ENCODE data around the gene RNASEL.

RNASEL gene

GRCh38 chr1:182621906-182622305, 32.9 kb upstream of the RNASEL start:
- no peak for DNase-seq (ENCODE audit: low read depth in 2 of 3, low spot score in 1 of 3)

GRCh38 chr1:182620924-182621585, 32.0 kb upstream of the RNASEL start:
- DNase-seq (ENCODE audit: low read depth in 2 of 3, low spot score in 1 of 3), result no peak

- DNase-seq (ENCODE audit: low read depth in 2 of 3, low spot score in 1 of 3), result no peak
Measured at GRCh38 chr1:182617734-182618351, 28.8 kb upstream of the RNASEL start.

- no peak for DNase-seq (ENCODE audit: low read depth in 2 of 3, low spot score in 1 of 3)
Measured at GRCh38 chr1:182617014-182617429, 28.0 kb upstream of the RNASEL start.

GRCh38 chr1:182616130-182617013, 27.3 kb upstream of the RNASEL start:
- peak; percentile 66 to 83 (median 74) for DNase-seq (ENCODE audit: low read depth in 2 of 3, low spot score in 1 of 3)

- peak in 2 of 3 donors; percentile 54 to 60 for DNase-seq (ENCODE audit: low read depth in 2 of 3, low spot score in 1 of 3)
Measured at GRCh38 chr1:182615468-182616129, 26.5 kb upstream of the RNASEL start.

GRCh38 chr1:182614796-182615454, 25.9 kb upstream of the RNASEL start:
- DNase-seq (ENCODE audit: low read depth in 2 of 3, low spot score in 1 of 3), result peak; percentile 48 to 66 (median 56)

GRCh38 chr1:182611787-182612186, 22.7 kb upstream of the RNASEL start:
- DNase-seq (ENCODE audit: low read depth in 2 of 3, low spot score in 1 of 3), result no peak

GRCh38 chr1:182611326-182611725, 22.3 kb upstream of the RNASEL start:
- no peak for DNase-seq (ENCODE audit: low read depth in 2 of 3, low spot score in 1 of 3)

- DNase-seq (ENCODE audit: low read depth in 2 of 3, low spot score in 1 of 3), result no peak
Measured at GRCh38 chr1:182610606-182611194, 21.6 kb upstream of the RNASEL start.

- DNase-seq (ENCODE audit: low read depth in 2 of 3, low spot score in 1 of 3), result no peak
Measured at GRCh38 chr1:182608845-182609610, 20.0 kb upstream of the RNASEL start.

- DNase-seq (ENCODE audit: low read depth in 2 of 3, low spot score in 1 of 3), result no peak
Measured at GRCh38 chr1:182608236-182608635, 19.2 kb upstream of the RNASEL start.

- DNase-seq (ENCODE audit: low read depth in 2 of 3, low spot score in 1 of 3), result no peak
Measured at GRCh38 chr1:182607566-182607965, 18.5 kb upstream of the RNASEL start.

GRCh38 chr1:182604175-182605164, 15.4 kb upstream of the RNASEL start, which contains the start of gene RGS16:
TSS of gene RGS16 (minus strand) at chr1:182604389. CDS start at chr1:182604259, 130 bp downstream.
- peak; percentile 92 to 97 (median 94) for DNase-seq (ENCODE audit: low read depth in 2 of 3, low spot score in 1 of 3)

- DNase-seq (ENCODE audit: low read depth in 2 of 3, low spot score in 1 of 3), result no peak
Measured at GRCh38 chr1:182603646-182604174, 14.7 kb upstream of the RNASEL start.

GRCh38 chr1:182602935-182603645, 14.0 kb upstream of the RNASEL start:
- DNase-seq (ENCODE audit: low read depth in 2 of 3, low spot score in 1 of 3), result no peak

GRCh38 chr1:182601913-182602312, 12.9 kb upstream of the RNASEL start:
- no peak for DNase-seq (ENCODE audit: low read depth in 2 of 3, low spot score in 1 of 3)
